NCI-H345 treated with DMSO at 0.1 percent for 48 hours (cell line): ENCODE data around the gene MAP10.

Experiments used
- DNase-seq: peaks from one replicate; lab custom pipeline; 2025; ENCODE audit not compliant: unreplicated experiment; lab: John Stamatoyannopoulos, UW

Gene MAP10

DNA sequence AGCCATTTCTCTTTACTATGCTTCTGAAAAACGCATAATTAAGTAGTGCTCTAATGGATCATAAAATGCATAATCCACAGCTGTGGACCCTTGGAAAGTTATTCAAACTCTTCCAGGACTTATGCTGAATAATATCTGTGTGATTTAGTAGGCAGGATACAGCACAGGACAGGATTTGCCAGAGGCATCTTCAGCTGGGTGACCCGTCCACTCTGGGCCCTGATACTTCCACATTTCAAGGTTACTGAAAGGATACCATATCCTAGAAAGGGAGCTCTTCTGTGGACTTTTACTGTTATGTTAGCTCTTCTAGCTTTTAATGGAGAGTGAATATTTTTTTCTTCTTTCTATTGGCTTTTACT, 49.6 kb downstream of the MAP10 start:
- DNase-seq, result no peak

GRCh38 chr1:232856541-232856940, 51.3 kb downstream of the MAP10 start:
- DNase-seq, result no peak
